Measurements from ENCODE around the gene SNX18.

DNA sequence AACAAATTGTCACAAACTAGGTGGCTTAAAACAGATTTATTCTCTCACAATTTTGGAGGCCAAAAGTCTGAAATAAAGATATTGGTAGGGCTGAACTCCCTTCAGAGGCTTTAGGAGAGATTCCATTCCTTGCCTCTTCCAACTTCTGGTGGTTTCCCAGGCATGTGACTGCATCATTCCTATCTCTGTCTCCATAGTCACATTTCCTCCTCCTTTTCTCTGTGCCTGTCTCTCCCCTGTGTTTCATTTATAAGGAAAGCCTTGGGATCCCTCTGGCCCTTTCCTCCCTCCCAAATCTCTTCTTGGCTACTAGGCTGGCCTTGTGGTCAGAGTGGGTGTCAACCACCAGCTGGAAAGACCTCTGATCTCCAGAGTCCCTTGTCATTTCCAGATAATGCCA lies 78.2 kb downstream of the SNX18 start:
- TF ChIP-seq, protein P1, sequence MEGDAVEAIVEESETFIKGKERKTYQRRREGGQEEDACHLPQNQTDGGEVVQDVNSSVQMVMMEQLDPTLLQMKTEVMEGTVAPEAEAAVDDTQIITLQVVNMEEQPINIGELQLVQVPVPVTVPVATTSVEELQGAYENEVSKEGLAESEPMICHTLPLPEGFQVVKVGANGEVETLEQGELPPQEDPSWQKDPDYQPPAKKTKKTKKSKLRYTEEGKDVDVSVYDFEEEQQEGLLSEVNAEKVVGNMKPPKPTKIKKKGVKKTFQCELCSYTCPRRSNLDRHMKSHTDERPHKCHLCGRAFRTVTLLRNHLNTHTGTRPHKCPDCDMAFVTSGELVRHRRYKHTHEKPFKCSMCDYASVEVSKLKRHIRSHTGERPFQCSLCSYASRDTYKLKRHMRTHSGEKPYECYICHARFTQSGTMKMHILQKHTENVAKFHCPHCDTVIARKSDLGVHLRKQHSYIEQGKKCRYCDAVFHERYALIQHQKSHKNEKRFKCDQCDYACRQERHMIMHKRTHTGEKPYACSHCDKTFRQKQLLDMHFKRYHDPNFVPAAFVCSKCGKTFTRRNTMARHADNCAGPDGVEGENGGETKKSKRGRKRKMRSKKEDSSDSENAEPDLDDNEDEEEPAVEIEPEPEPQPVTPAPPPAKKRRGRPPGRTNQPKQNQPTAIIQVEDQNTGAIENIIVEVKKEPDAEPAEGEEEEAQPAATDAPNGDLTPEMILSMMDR (IDR thresholded peaks at IDR 0.05), result no peak
- no peak for TF ChIP-seq EP300 (IDR thresholded peaks at IDR 0.05)

Data from suprapubic skin (tissue), 3 donors.